ENCODE measurements around the gene GULP1.

Gene GULP1

DNA sequence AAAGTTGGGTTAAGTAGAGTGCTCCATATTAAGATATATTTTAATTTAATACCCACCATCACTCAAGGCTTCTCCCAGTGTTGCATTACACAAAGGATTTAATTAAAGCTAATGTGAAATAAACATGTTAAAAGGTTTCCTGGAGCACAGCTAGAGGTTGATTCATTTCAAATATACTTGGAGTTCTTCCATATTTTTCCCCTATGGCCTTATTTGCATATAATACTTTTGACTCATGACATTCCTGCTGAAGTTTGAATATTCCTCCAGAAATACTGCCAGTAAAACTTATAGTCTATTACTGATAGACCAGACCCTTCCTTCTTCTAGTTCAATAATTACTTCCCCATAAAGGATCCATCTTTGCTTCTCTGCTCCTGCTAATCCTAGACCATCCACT, 227.5 kb downstream of the GULP1 start:
- in situ Hi-C loops (cut with HindIII; ENCODE audit: low sequenced_read_pairs), result no loop called here
- peak; percentile 43 for DNase-seq (ENCODE audit: low read depth, low spot score)
- H3K4me3 ChIP-seq (ENCODE audit: low read depth, low read length), result no peak overlapping the region
- TF ChIP-seq, protein P1, sequence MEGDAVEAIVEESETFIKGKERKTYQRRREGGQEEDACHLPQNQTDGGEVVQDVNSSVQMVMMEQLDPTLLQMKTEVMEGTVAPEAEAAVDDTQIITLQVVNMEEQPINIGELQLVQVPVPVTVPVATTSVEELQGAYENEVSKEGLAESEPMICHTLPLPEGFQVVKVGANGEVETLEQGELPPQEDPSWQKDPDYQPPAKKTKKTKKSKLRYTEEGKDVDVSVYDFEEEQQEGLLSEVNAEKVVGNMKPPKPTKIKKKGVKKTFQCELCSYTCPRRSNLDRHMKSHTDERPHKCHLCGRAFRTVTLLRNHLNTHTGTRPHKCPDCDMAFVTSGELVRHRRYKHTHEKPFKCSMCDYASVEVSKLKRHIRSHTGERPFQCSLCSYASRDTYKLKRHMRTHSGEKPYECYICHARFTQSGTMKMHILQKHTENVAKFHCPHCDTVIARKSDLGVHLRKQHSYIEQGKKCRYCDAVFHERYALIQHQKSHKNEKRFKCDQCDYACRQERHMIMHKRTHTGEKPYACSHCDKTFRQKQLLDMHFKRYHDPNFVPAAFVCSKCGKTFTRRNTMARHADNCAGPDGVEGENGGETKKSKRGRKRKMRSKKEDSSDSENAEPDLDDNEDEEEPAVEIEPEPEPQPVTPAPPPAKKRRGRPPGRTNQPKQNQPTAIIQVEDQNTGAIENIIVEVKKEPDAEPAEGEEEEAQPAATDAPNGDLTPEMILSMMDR (IDR thresholded peaks at IDR 0.05; ENCODE audit: low read depth, low read length), result no peak

DNA sequence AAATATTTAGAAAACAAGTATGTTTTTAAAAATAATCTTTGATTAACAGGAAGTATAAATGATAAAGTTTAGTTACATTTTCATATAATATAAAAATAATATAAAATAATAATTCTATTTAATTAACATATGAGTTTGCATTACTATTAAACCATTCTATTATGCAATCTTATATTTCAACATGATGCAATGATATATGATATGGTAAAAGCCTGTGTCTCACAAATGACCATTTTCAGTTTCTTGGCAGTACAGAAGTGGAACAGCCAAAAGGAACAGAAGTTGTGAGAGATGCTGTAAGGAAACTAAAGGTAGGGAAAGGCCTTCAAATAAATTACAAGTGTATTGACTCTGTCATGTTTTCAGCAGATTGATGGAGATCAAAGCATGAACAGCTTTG, 230.8 kb downstream of the GULP1 start:
- TF ChIP-seq, protein P1 (IDR thresholded peaks at IDR 0.05; ENCODE audit: low read depth, low read length), result no peak
- in situ Hi-C loops (cut with HindIII; ENCODE audit: low sequenced_read_pairs), result no loop called here
- H3K4me3 ChIP-seq (ENCODE audit: low read depth, low read length), result no peak overlapping the region
- DNase-seq (ENCODE audit: low read depth, low spot score), result no peak

DNA sequence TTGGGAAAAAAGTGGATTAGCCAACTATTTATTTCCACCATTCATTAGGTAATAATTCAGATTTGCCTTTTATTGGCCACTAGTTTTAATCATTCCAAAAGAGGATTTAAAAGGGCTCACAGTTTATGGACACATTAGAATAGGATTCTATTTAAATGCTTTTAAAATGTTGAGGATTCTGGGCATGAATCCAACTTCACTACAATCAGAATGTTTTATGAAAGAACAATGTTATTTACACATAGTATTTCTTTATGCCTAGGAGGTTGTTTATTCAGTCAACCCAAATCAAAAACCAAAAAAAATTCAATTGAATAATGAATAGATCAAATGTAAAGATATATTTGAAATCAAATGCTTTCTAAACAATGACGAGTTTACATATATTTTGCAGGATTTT, 232.2 kb downstream of the GULP1 start:
- no peak overlapping the region for H3K4me3 ChIP-seq (ENCODE audit: low read depth, low read length)
- in situ Hi-C loops (cut with HindIII; ENCODE audit: low sequenced_read_pairs), result no loop called here
- DNase-seq (ENCODE audit: low read depth, low spot score), result peak; percentile 16
- TF ChIP-seq, protein P1 (IDR thresholded peaks at IDR 0.05; ENCODE audit: low read depth, low read length), result no peak

DNA sequence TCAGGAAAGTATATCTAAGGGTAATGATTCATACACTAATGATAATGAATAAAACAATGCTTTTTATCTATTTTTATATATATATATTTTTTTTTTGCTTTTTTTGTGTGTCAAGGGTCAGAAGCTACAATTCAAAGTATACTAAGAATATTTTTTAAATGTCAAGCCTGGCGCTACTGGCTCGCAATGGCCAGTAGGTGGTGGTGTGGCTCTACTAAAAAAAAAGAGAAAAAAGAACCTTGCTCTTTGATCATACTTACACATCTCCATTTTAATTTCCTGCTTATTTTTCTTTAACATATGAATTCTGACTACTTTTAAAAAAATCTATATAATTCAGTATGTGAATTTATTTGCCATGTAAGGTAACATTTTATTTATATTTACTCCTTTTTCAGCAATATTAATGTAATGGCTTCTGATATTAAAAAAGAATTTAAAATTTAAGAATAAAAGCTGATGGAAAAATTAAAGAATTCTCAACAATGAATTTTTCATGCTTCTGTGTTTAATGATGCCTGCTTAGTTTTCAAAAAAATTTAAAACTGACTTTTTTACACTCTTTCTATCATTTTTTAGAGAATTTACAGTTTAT, 232.9 kb downstream of the GULP1 start:
- no peak overlapping the region for H3K4me3 ChIP-seq (ENCODE audit: low read depth, low read length)
- TF ChIP-seq, protein P1 (IDR thresholded peaks at IDR 0.05; ENCODE audit: low read depth, low read length), result peak; percentile 66
- DNase-seq (ENCODE audit: low read depth, low spot score), result peak; percentile 85
- in situ Hi-C loops (cut with HindIII; ENCODE audit: low sequenced_read_pairs), result no loop called here

DNA sequence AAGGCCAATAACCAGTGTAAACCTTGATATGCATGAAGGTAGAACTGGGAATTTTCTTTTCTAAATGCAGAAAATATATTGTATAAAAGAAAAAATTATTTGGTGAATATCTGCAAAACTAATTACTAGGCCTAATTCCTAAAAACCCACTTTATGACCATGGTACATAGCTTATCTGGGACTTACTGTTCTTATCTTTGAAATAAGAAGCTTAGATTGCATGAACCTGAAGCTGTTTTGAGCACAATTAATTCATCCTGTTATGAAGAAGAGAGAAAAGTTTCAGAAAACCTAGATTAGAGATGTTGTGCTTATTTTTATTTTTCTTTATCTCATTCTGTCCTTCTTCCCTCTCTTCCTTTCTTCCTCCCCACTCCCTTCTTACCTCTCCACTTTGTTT, 235.0 kb downstream of the GULP1 start:
- peak; percentile 15 for DNase-seq (ENCODE audit: low read depth, low spot score)
- TF ChIP-seq, protein P1 (IDR thresholded peaks at IDR 0.05; ENCODE audit: low read depth, low read length), result no peak
- no peak overlapping the region for H3K4me3 ChIP-seq (ENCODE audit: low read depth, low read length)
- in situ Hi-C loops (cut with HindIII; ENCODE audit: low sequenced_read_pairs), result no loop called here

DNA sequence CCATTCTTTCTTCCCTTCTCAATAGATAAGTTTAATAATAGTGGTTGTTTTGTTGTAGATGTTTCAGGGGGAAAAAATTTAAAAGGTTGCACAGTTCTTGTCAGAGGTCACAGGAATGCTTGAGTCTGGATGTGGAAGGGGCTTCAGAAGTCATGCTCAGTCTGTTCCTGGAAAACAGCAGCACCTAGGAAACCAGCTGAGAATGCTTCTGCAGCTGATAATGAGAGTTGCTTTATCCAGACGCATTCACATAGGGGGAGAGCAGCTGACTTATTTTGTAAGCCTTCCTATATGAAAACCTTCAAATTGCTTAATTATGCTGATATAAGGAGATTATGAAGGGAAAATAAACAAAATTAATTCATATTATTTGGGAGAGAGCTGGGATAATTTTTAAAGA, 235.5 kb downstream of the GULP1 start:
- in situ Hi-C loops (cut with HindIII; ENCODE audit: low sequenced_read_pairs), result no loop called here
- TF ChIP-seq, protein P1 (IDR thresholded peaks at IDR 0.05; ENCODE audit: low read depth, low read length), result no peak
- H3K4me3 ChIP-seq (ENCODE audit: low read depth, low read length), result no peak overlapping the region
- peak; percentile 55 for DNase-seq (ENCODE audit: low read depth, low spot score)
